HepG2 (cell line): ENCODE measurements around the gene ACTN4. TPM values are rescaled to one million over a fixed set of nuclear protein-coding genes. Genes with fewer than 3 reads are reported as not detected.

Experiments
- CERS6 ChIP-seq: sonication (generic); formaldehyde crosslinking; IDR thresholded peaks from 2 replicates; pipeline ENCODE4 v1.5.0; 2020; ENCODE audit warnings: missing genetic modification reagents
- EHMT2 ChIP-seq: fragments of 200-600 bp; sonication (generic); IDR thresholded peaks from 2 replicates; pipeline ENCODE4 v1.7.0; 2017; ENCODE audit warnings: antibody characterized with exemption, low read depth, low read length, borderline replicate concordance
- FOXA3 ChIP-seq: IDR thresholded peaks from 2 replicates; pipeline ENCODE4 v1.6.1; 2016; ENCODE audit warnings: missing genetic modification reagents, missing compliant biosample characterization
- HIVEP1 ChIP-seq: sonication (generic); formaldehyde crosslinking; IDR thresholded peaks from 2 replicates; pipeline ENCODE4 v1.4.0; 2020; ENCODE audit warnings: mild to moderate bottlenecking, missing genetic modification reagents
- KDM5B ChIP-seq: sonication (generic); formaldehyde crosslinking; IDR thresholded peaks from 2 replicates; pipeline ENCODE4 v1.4.0; 2020; ENCODE audit warnings: missing genetic modification reagents, mild to moderate bottlenecking, borderline replicate concordance
- KLF16 ChIP-seq, 2 experiments: sonication (generic) in 1 of 2; formaldehyde crosslinking in 1 of 2; IDR thresholded peaks; 2 replicates each; pipeline versions ENCODE4 v1.6.1 to v1.8.0; 2016 to 2023; ENCODE audit warnings: missing genetic modification reagents in 2 of 2, missing compliant biosample characterization in 1 of 2
- KLF6 ChIP-seq: IDR thresholded peaks from 2 replicates; pipeline ENCODE4 v1.8.0; 2016; ENCODE audit warnings: missing biosample characterization, missing genetic modification reagents
- LBX2 ChIP-seq: sonication (generic); formaldehyde crosslinking; IDR thresholded peaks from 2 replicates; pipeline ENCODE4 v1.5.0; 2020; ENCODE audit warnings: missing genetic modification reagents, mild to moderate bottlenecking, borderline replicate concordance
- MED1 ChIP-seq: sonication (generic); formaldehyde crosslinking; IDR thresholded peaks from 2 replicates; pipeline ENCODE4 v1.4.0; 2020; ENCODE audit warnings: missing genetic modification reagents
- MTF2 ChIP-seq: sonication (generic); formaldehyde crosslinking; IDR thresholded peaks from 2 replicates; pipeline ENCODE4 v1.5.0; 2020; ENCODE audit warnings: missing genetic modification reagents, borderline replicate concordance
- MXD1 ChIP-seq: sonication (generic); formaldehyde crosslinking; IDR thresholded peaks from 2 replicates; pipeline ENCODE4 v1.4.0; 2020; ENCODE audit warnings: mild to moderate bottlenecking, missing genetic modification reagents
- NR0B2 ChIP-seq: sonication (generic); formaldehyde crosslinking; IDR thresholded peaks from 2 replicates; pipeline ENCODE4 v1.4.0; 2020; ENCODE audit warnings: mild to moderate bottlenecking, missing genetic modification reagents
- POLR2A ChIP-seq, 2 experiments: IDR thresholded peaks; 2 replicates each; pipeline ENCODE4 v1.6.1; 2011; ENCODE audit warnings: low read depth in 2 of 2, low read length in 2 of 2, mild to moderate bottlenecking in 1 of 2, moderate library complexity in 1 of 2; ENCODE audit not compliant: insufficient read depth in 1 of 2
- SALL1 ChIP-seq: sonication (generic); formaldehyde crosslinking; IDR thresholded peaks from 2 replicates; pipeline ENCODE4 v1.8.0; 2022; ENCODE audit warnings: mild to moderate bottlenecking, missing genetic modification reagents
- SOX6 ChIP-seq, 2 experiments: fragments of 450-650 bp in 1 of 2; sonication (generic) in 1 of 2; formaldehyde crosslinking in 1 of 2; IDR thresholded peaks; 2 replicates each; pipeline versions ENCODE4 v1.4.0 to v1.6.1; 2017 to 2020; ENCODE audit warnings: antibody characterized with exemption in 1 of 2, mild to moderate bottlenecking in 1 of 2, missing genetic modification reagents in 1 of 2
- XRCC5 ChIP-seq: fragments of 200-400 bp; formaldehyde crosslinking; optimal IDR thresholded peaks from 2 replicates; pipeline ENCODE3; 2017; ENCODE audit warnings: mild to moderate bottlenecking, low read length
- ZNF432 ChIP-seq: sonication (generic); formaldehyde crosslinking; IDR thresholded peaks from 2 replicates; pipeline ENCODE4 v1.5.0; 2020; ENCODE audit warnings: missing genetic modification reagents, mild to moderate bottlenecking, borderline replicate concordance
- ZNF446 ChIP-seq: sonication (generic); formaldehyde crosslinking; IDR thresholded peaks from 2 replicates; pipeline ENCODE4 v1.5.0; 2020; ENCODE audit warnings: mild to moderate bottlenecking, missing genetic modification reagents
- ZNF674 ChIP-seq: sonication (generic); formaldehyde crosslinking; IDR thresholded peaks from 2 replicates; pipeline ENCODE4 v1.5.0; 2020; ENCODE audit warnings: low read depth, mild to moderate bottlenecking, missing genetic modification reagents
- ZNF792 ChIP-seq: IDR thresholded peaks from 2 replicates; pipeline ENCODE4 v1.6.1; 2016
- polyA plus RNA-seq, 8 experiments: library from polyadenylated mRNA; depleted of rRNA in 3 of 8; stranded (reverse) in 7 of 8; unstranded in 1 of 8; fragments of >200 nt; fragmentation: Illumina TruSeq in 4 of 8; extraction: Trizol in 4 of 8; gene quantifications; 2 replicates each; pipeline versions ENCODE4 v1.2.1 to v1.2.3, GENCODE V29; 2011 to 2016; ENCODE audit warnings: low read depth in 4 of 8, missing spikeins in 1 of 8, mixed read lengths in 1 of 8; ENCODE audit not compliant: insufficient read depth in 1 of 8
- total RNA-seq, 5 experiments: library from RNA; depleted of rRNA; stranded (reverse); fragments of >200 nt; fragmentation: Illumina TruSeq; extraction: Trizol; gene quantifications; 2 replicates each; pipeline ENCODE4 v1.2.3, GENCODE V29; 2016; ENCODE audit warnings: low read depth in 1 of 5

Gene ACTN4
- total and polyA plus RNA-seq, 2 of the 13 experiments (the other 11 are each of a cell fraction or from before 2014, with no cell fraction given) = 171 to 192 TPM

- TF ChIP-seq HIVEP1 (CRISPR knock-in tag) (peak; percentile 56; the same call in 1 of the 2 replicates), FOXA3 (CRISPR knock-in tag) (no peak), SOX6 (IDR thresholded peaks at IDR 0.05) (no peak), SOX6 (CRISPR knock-in tag; IDR thresholded peaks at IDR 0.05) (peak; percentile 21; the same call in 1 of the 2 replicates), LBX2 (CRISPR knock-in tag) (no peak), ZNF432 (CRISPR knock-in tag) (no peak), MED1 (CRISPR knock-in tag) (no peak), KDM5B (CRISPR knock-in tag) (0 out of 2 replicates have a peak, but pooled peaks have one; percentile 48), CERS6 (CRISPR knock-in tag) (no peak), KLF6 (no peak), ZNF792 (CRISPR knock-in tag) (no peak), NR0B2 (0 out of 2 replicates have a peak, but pooled peaks have one; percentile 28), ZNF446 (no peak), MXD1 (CRISPR knock-in tag) (0 out of 2 replicates have a peak, but pooled peaks have one; percentile 41), MTF2 (CRISPR knock-in tag) (no peak), POLR2A (IDR thresholded peaks at IDR 0.05; ENCODE audit: insufficient read depth in 1 of 2, low read depth in 2 of 2, low read length in 2 of 2) (0 out of 4 replicates have a peak, but pooled peaks of 1 of the 2 experiments have one; percentile 16), XRCC5 (no peak), EHMT2 (no peak), KLF16 (CRISPR knock-in tag; IDR thresholded peaks at IDR 0.05) (no peak), ZNF674 (CRISPR knock-in tag) (no peak), SALL1 (CRISPR knock-in tag) (0 out of 2 replicates have a peak, but pooled peaks have one; percentile 20)
These were observed 87.2 kb downstream of the ACTN4 start (continued) for GRCh38 chr19:38734426-38735256.
